ENCODE results near the gene WDR41. TPM values are rescaled to one million over a fixed set of nuclear protein-coding genes. Genes with fewer than 3 reads are reported as not detected.

The WDR41 gene
- polyA plus RNA-seq, 1 donor from 2014 or later: 87.6 TPM

- no peaks in the 10 kb centered on the region for H3K36me3 ChIP-seq (ENCODE audit: insufficient read depth, low read length)
- H3F3A ChIP-seq (ENCODE audit: insufficient read depth, low read length, poor library complexity, severe bottlenecking): no peaks in the 10 kb centered on the region
- H4K20me1 ChIP-seq (ENCODE audit: insufficient read depth): no peaks in the 10 kb centered on the region
- no peak overlapping the region for H3K27ac ChIP-seq (ENCODE audit: low read length)
- H3K9me2 ChIP-seq (ENCODE audit: insufficient read depth, low read length): no peaks in the 10 kb centered on the region
- TF ChIP-seq MXI1 (conservative IDR thresholded peaks at IDR 0.05; ENCODE audit: poor library complexity, severe bottlenecking) (no peak), CTCF (IDR thresholded peaks at IDR 0.05; ENCODE audit: poor library complexity, severe bottlenecking) (no peak), SMC3 (conservative IDR thresholded peaks at IDR 0.05; ENCODE audit: poor library complexity) (no peak), TAF1 (IDR thresholded peaks at IDR 0.05; ENCODE audit: low read depth) (no peak), EZH2 (IDR thresholded peaks at IDR 0.05; ENCODE audit: borderline replicate concordance, insufficient read depth, low read length, poor library complexity, severe bottlenecking) (no peak), POLR2AphosphoS5 (IDR thresholded peaks at IDR 0.05) (no peak), RAD21 (conservative IDR thresholded peaks at IDR 0.05) (no peak), EP300 (conservative IDR thresholded peaks at IDR 0.05; ENCODE audit: poor library complexity, severe bottlenecking) (no peak)
- TF ChIP-seq, protein P1, sequence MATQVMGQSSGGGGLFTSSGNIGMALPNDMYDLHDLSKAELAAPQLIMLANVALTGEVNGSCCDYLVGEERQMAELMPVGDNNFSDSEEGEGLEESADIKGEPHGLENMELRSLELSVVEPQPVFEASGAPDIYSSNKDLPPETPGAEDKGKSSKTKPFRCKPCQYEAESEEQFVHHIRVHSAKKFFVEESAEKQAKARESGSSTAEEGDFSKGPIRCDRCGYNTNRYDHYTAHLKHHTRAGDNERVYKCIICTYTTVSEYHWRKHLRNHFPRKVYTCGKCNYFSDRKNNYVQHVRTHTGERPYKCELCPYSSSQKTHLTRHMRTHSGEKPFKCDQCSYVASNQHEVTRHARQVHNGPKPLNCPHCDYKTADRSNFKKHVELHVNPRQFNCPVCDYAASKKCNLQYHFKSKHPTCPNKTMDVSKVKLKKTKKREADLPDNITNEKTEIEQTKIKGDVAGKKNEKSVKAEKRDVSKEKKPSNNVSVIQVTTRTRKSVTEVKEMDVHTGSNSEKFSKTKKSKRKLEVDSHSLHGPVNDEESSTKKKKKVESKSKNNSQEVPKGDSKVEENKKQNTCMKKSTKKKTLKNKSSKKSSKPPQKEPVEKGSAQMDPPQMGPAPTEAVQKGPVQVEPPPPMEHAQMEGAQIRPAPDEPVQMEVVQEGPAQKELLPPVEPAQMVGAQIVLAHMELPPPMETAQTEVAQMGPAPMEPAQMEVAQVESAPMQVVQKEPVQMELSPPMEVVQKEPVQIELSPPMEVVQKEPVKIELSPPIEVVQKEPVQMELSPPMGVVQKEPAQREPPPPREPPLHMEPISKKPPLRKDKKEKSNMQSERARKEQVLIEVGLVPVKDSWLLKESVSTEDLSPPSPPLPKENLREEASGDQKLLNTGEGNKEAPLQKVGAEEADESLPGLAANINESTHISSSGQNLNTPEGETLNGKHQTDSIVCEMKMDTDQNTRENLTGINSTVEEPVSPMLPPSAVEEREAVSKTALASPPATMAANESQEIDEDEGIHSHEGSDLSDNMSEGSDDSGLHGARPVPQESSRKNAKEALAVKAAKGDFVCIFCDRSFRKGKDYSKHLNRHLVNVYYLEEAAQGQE (IDR thresholded peaks at IDR 0.05; ENCODE audit: borderline replicate concordance): no peak
- H3K9me3 ChIP-seq (ENCODE audit: low read length): no peaks in the 10 kb centered on the region
- no peak overlapping the region for H3K4me2 ChIP-seq (ENCODE audit: low read length)
- no peak overlapping the region for H3K9ac ChIP-seq (ENCODE audit: low read length)
- H3K79me2 ChIP-seq (replicated peaks; ENCODE audit: insufficient read depth, low read length): no peaks in the 10 kb centered on the region
- H3K27me3 ChIP-seq (ENCODE audit: insufficient read depth, low read depth, low read length): no peaks in the 10 kb centered on the region
- H3K4me3 ChIP-seq (ENCODE audit: low read length): no peak overlapping the region
- H2AFZ ChIP-seq (ENCODE audit: low read depth, low read length): no peak overlapping the region
These were observed 7.9 kb upstream of the WDR41 start for GRCh38 chr5:77499973-77500372.

DNA sequence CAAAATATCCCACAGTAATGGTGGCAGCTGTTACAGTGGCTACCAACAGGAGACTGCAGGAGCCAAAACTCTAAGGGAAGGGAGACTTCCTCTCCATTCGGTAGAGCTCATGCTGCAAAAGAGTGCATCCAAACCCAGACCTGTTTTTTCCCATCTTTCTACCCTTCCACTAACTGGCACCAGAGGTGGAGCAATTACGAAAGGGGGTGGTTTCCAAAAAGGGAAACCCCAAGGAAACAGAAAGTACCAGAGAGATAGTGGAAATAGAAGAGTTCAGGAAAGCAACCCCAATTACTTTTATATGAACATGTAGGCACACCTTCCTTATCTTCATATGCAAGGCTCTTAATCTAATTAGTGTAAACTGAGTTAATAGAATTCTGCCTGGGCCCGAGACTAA lies 7.3 kb upstream of the WDR41 start:
- H3K27me3 ChIP-seq (ENCODE audit: insufficient read depth, low read depth, low read length): no peaks in the 10 kb centered on the region
- H3K9me3 ChIP-seq (ENCODE audit: low read length): no peaks in the 10 kb centered on the region
- H2AFZ ChIP-seq (ENCODE audit: low read depth, low read length): no peak overlapping the region
- H3K9ac ChIP-seq (ENCODE audit: low read length): no peak overlapping the region
- H3K36me3 ChIP-seq (ENCODE audit: insufficient read depth, low read length): no peaks in the 10 kb centered on the region
- TF ChIP-seq, protein P1 (IDR thresholded peaks at IDR 0.05; ENCODE audit: borderline replicate concordance): no peak
- TF ChIP-seq RAD21 (conservative IDR thresholded peaks at IDR 0.05) (no peak), CTCF (IDR thresholded peaks at IDR 0.05; ENCODE audit: poor library complexity, severe bottlenecking) (no peak), EZH2 (IDR thresholded peaks at IDR 0.05; ENCODE audit: borderline replicate concordance, insufficient read depth, low read length, poor library complexity, severe bottlenecking) (no peak), SMC3 (conservative IDR thresholded peaks at IDR 0.05; ENCODE audit: poor library complexity) (no peak), EP300 (conservative IDR thresholded peaks at IDR 0.05; ENCODE audit: poor library complexity, severe bottlenecking) (no peak)
- no peaks in the 10 kb centered on the region for H3K79me2 ChIP-seq (replicated peaks; ENCODE audit: insufficient read depth, low read length)
- no peak overlapping the region for H3K4me2 ChIP-seq (ENCODE audit: low read length)
- H3K4me3 ChIP-seq (ENCODE audit: low read length): no peak overlapping the region
- no peaks in the 10 kb centered on the region for H3K9me2 ChIP-seq (ENCODE audit: insufficient read depth, low read length)
- H4K20me1 ChIP-seq (ENCODE audit: insufficient read depth): no peaks in the 10 kb centered on the region
- no peak overlapping the region for H3K27ac ChIP-seq (ENCODE audit: low read length)
- no peaks in the 10 kb centered on the region for H3F3A ChIP-seq (ENCODE audit: insufficient read depth, low read length, poor library complexity, severe bottlenecking)
